ENCODE measurements around the gene RTN4RL1. TPM values are rescaled to one million over a fixed set of nuclear protein-coding genes. Genes with fewer than 3 reads are reported as not detected.

Gene RTN4RL1
- total and polyA plus RNA-seq, 2 of the 4 experiments (the other 2 are of a cell fraction): under 0.01 to 0.03 TPM

DNA sequence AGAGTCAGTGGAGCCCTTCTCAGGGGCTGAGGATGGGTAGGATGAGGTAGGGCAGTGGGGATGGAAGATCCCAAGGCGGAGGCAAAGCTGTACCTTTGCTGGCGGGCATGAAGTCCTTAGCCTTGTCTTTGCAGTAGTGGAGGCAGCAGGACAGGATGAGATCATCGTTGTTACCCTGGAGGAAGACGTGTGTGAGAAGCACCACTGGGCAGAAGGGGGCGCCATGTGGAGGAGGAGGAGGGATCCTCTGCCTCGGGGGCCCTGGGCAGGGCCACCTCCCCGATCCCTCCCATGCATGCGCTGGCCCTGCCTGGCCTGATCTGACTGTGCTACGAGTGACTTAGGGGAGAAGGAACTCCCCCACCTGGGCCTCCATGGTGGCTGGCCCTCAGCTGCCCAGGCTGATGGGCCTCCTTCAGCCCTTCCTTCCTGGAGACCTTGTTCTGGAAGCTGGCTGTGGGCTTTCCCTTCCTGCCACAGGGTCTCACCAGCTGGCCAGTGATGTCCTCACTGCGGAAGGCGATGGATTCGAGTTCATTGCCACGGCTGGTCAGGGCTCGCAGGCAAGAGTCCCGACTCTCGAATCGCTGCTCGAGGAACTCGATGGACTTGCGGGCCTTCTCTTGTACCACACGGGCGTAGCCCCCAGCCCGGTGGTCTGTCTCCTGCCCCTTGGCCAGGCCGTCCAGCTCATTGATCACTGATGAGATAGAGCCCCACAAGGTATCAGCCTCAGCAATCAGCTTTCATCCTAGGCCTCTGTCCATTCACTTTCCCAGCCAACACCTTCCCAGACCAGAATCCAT is 40.0 kb upstream of the RTN4RL1 start:
- peak overlapping the region; percentile 4 for H2AFZ ChIP-seq (replicated peaks; ENCODE audit: low read length, poor library complexity)
- DNase-seq: peak; percentile 68
- TF ChIP-seq, protein P1, sequence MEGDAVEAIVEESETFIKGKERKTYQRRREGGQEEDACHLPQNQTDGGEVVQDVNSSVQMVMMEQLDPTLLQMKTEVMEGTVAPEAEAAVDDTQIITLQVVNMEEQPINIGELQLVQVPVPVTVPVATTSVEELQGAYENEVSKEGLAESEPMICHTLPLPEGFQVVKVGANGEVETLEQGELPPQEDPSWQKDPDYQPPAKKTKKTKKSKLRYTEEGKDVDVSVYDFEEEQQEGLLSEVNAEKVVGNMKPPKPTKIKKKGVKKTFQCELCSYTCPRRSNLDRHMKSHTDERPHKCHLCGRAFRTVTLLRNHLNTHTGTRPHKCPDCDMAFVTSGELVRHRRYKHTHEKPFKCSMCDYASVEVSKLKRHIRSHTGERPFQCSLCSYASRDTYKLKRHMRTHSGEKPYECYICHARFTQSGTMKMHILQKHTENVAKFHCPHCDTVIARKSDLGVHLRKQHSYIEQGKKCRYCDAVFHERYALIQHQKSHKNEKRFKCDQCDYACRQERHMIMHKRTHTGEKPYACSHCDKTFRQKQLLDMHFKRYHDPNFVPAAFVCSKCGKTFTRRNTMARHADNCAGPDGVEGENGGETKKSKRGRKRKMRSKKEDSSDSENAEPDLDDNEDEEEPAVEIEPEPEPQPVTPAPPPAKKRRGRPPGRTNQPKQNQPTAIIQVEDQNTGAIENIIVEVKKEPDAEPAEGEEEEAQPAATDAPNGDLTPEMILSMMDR (conservative IDR thresholded peaks at IDR 0.05; ENCODE audit: low read depth, low read length): peak; percentile 60
- peak; percentile 45 for TF ChIP-seq SMC3 (IDR thresholded peaks at IDR 0.05; ENCODE audit: low read depth, low read length)
- TF ChIP-seq, protein P2, sequence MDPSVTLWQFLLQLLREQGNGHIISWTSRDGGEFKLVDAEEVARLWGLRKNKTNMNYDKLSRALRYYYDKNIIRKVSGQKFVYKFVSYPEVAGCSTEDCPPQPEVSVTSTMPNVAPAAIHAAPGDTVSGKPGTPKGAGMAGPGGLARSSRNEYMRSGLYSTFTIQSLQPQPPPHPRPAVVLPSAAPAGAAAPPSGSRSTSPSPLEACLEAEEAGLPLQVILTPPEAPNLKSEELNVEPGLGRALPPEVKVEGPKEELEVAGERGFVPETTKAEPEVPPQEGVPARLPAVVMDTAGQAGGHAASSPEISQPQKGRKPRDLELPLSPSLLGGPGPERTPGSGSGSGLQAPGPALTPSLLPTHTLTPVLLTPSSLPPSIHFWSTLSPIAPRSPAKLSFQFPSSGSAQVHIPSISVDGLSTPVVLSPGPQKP (IDR thresholded peaks at IDR 0.05; ENCODE audit: borderline replicate concordance, low read depth, low read length): no peak
- TF ChIP-seq RAD21 (IDR thresholded peaks at IDR 0.05; ENCODE audit: low read length): peak; percentile 53
- TF ChIP-seq POLR2A (IDR thresholded peaks at IDR 0.05; ENCODE audit: low read depth, low read length): no peak
- TF ChIP-seq MAZ (IDR thresholded peaks at IDR 0.05; ENCODE audit: borderline replicate concordance, low read depth, low read length): peak; percentile 72
- in situ Hi-C loops (cut with MboI; ENCODE audit: low sequenced_read_pairs) (loop anchor here (5.0 to 10.0 kb wide), 2 partner anchors 110 to 182 kb away; no protein-coding TSS in a partner anchor), dilution Hi-C loops (cut with HindIII; ENCODE audit: low sequenced_read_pairs, unreplicated experiment) (no loop called here), intact Hi-C loops (cut with micrococcal nuclease) (no loop called here)
- peak overlapping the region; percentile 97 for H4K91ac ChIP-seq (ENCODE audit: insufficient read depth, low read depth, low read length)
- peak overlapping the region; percentile 60 for H2AK9ac ChIP-seq (replicated peaks; ENCODE audit: low read depth, low read length, poor library complexity)
- WGBS, 2 experiments (ENCODE audit: extremely low coverage in 2 of 2, insufficient read length in 1 of 2): 93% methylated on average over 19 of the region's 24 CpGs; no CpG with 5 or more reads in 1 of the 2 experiments
- peaks cover 34 to 95% of the 10 kb centered on the region in 2 experiments for H3K79me1 ChIP-seq (ENCODE audit: low read depth in 1 of 2, low read length in 2 of 2)
- ATAC-seq (ENCODE audit: low read depth): no peak
- peak overlapping the region; percentile 99 for H2BK120ac ChIP-seq (ENCODE audit: low read depth, low read length)
- peak overlapping the region; percentile 98 for H2BK5ac ChIP-seq (ENCODE audit: low read depth, low read length, poor library complexity, severe bottlenecking)
- no peak overlapping the region for H3K56ac ChIP-seq (ENCODE audit: extremely low read depth, insufficient read depth, low read length)
- H2AK5ac ChIP-seq (ENCODE audit: low read depth, low read length): peak overlapping the region; percentile 98
- peak overlapping the region; percentile 90 for H3K14ac ChIP-seq (replicated peaks; ENCODE audit: low read depth, low read length)
- peak overlapping the region; percentile 63 for H2BK20ac ChIP-seq (ENCODE audit: low read depth, low read length)
- peaks cover 43% of the 10 kb centered on the region for H3K36me3 ChIP-seq (ENCODE audit: control insufficient read depth, insufficient read depth, low read length)
- ChIA-PET POLR2A (ENCODE audit: unreplicated experiment) (no interaction called here), CTCF (interaction anchor here (1.0 to 2.0 kb wide), 2 partner anchors 26 to 180 kb away, joined by 3 to 5 read pairs; no protein-coding TSS in a partner anchor)
- H4K8ac ChIP-seq (ENCODE audit: low read depth in 2 of 2, low read length in 2 of 2): peak overlapping the region; percentile 92 to 99
- H3K23ac ChIP-seq (ENCODE audit: low read depth, low read length): peak overlapping the region; percentile 93
- H3K27me3 ChIP-seq (ENCODE audit: control insufficient read depth, insufficient read depth, low read length): no peaks in the 10 kb centered on the region
- peak overlapping the region; percentile 92 for H3K27ac ChIP-seq (ENCODE audit: insufficient read depth, low read length)
- H4K5ac ChIP-seq (ENCODE audit: low read depth, low read length): peak overlapping the region; percentile 33
- peaks cover 47% of the 10 kb centered on the region for H3K9me1 ChIP-seq (ENCODE audit: insufficient read depth, low read length)
- no TSS peak for BruUV-seq (replicated peaks)
- no peak overlapping the region for H3K4me3 ChIP-seq (ENCODE audit: insufficient read depth, low read depth, low read length)
- no peaks in the 10 kb centered on the region for H3K9me3 ChIP-seq (ENCODE audit: control insufficient read depth, insufficient read depth, low read length)
- H3K4me1 ChIP-seq (ENCODE audit: control insufficient read depth, insufficient read depth, low read length): peaks cover 74% of the 10 kb centered on the region
- H3K4ac ChIP-seq (ENCODE audit: low read depth, low read length): peak overlapping the region; percentile 95
- no peak overlapping the region for H3K4me2 ChIP-seq (ENCODE audit: low read depth, low read length)
- peaks cover 5% of the 10 kb centered on the region; the same call in 1 of the 2 replicates for H4K20me1 ChIP-seq (ENCODE audit: insufficient read depth, low read length)
- H2BK15ac ChIP-seq (ENCODE audit: low read depth, low read length): peak overlapping the region; percentile 86; the same call in 2 of the 3 replicates
- H3K18ac ChIP-seq (ENCODE audit: low read depth, low read length): 0 out of 2 replicates have a peak overlapping the region, but pooled peaks have one; percentile 7
- 0 out of 2 replicates have a peak overlapping the region, but pooled peaks have one; percentile 9 for H3K9ac ChIP-seq (ENCODE audit: low read depth, low read length)
